ENCODE results near the gene SECISBP2.
"Not testable (repeated sequence)": the region's sequence is repeated elsewhere in the genome, so short reads cannot be mapped to it uniquely, and the experiment has no call there.

The SECISBP2 gene

DNA sequence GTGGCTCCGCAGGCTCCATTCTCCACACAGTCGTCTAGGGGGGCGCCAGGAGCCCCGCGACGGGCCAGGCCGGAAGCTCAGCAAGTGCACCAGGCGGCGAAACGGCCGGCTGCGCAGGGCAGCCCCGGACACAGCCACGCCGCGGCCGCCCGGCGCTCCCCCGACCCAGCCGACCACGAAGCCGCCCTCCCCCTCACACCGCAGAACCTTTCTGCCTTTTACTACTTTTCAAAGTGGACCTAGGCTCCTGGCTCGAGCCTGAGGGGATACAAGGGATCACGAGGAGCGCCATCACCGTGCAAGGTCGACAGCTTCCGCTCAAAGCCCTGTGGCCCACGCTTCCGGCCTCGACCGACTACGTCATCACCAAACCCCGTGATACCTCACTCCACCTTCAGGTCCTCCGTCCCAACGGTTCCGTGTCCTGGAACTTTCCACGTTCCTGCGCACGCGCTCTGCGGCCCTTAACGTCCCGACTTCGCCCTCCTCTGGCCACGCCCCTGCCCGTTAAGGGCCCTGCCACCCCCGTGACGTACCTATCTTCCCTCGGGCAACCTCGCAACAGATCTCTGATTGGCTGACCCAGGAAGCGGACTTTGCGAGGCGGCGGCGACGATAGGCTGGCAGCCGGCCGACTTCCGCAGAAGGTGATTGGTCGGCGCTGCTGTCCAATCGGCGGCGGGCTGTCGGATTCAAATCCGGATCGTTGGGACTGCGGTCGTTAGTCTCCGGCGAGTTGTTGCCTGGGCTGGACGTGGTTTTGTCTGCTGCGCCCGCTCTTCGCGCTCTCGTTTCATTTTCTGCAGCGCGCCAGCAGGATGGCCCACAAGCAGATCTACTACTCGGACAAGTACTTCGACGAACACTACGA, 7.6 kb upstream of the SECISBP2 start, which contains the start of gene CKS2:
CKS2 (plus strand) TSS at position 721 of the 871 bp plus-strand sequence; CDS start at position 819, 98 bp downstream.
- DNase-seq, result peak; percentile 100

DNA sequence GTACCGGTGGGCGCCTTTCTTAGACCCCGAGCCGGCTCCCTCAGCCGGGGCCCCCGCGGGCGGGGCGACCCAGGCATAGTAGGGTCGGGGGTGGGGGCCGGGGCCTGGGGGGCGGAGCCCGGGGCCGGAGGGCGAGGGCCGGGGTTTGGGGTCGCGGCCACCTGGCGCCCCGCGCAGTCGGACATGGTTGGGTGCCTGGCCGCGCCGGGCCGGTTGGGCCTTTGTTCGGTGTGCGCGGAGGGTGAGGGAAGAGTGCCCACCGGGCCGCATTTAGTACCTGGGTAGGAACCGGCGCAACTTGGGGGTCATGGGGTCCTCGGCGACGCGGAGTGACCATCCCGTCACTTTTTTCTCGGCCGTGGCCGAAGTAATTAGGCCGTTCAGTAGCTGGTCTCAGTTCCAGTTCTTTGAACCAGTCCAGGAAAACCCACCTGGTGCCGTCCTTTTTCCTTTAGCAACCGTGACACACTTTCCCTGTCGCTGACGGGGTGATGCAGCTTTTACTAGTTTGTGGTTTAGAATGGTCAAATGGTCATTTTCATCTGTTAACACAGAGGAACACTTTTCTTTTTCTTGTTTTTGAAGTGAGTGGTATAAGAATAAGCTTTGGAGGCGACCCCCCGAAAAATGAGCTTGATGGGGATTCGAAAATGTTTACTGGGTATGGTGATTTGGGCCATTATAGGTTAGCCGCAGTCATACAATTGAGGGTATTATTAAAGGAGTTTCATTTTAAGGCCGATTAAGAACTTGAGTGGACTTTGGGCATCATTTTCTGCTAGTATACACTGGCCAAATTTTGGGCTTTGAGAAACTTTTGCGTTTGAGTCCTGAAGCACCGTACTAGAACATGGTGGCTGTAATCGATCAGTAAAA, 6.7 kb upstream of the SECISBP2 start:
- DNase-seq, result no peak

DNA sequence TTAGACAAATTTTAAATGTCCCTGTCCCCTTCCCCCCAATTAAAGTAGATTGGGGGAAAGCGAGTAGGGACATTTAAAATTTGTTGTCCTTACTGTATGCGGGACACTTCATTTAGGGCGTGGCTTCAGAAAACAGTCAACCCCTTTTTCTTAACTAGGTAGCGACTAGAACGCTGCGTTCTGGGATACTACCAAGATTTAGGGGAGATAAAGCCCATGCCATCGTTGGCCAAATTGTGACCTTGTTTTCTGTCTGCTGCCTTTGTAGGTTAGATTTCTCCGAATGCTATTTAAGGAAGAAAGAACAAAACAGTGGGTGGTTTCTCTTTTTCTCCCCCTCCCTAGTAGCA, 6.1 kb upstream of the SECISBP2 start:
- DNase-seq, result peak; percentile 22

DNA sequence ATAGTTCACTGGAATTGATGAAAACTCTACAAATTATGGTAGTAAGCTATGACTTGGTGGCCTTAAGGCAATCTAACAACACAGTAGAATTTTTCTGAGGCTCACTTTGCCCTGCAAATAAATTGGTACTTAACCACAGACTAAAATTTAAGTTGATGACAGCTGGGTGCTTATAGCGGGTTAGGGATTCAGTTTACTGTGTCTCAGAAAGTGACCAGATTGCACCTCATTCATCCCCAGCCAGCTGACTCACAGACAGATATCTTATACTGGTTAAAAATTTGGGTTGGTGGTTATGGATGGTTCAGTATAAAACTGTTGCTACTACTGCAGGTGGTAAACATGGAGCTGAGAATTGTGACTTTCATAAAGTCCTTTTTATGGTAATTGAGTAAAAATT, 4.5 kb upstream of the SECISBP2 start:
- DNase-seq, result no peak

DNA sequence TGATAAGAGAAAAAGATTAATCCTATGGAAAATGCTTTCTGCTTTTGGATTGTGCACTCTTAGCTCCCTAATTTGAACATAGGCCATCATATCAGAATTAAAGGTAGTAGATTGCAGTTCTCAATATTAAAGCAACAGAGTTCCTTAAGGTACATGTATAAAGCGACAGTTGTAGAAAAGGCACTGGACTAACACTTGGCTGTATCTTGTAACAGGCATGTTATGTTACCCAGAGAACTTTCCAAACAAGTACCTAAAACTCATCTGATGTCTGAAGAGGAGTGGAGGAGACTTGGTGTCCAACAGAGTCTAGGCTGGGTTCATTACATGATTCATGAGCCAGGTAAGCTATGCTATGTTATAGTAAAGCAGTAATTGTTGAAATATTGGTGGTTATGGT, 3.3 kb upstream of the SECISBP2 start:
- DNase-seq, result no peak

DNA sequence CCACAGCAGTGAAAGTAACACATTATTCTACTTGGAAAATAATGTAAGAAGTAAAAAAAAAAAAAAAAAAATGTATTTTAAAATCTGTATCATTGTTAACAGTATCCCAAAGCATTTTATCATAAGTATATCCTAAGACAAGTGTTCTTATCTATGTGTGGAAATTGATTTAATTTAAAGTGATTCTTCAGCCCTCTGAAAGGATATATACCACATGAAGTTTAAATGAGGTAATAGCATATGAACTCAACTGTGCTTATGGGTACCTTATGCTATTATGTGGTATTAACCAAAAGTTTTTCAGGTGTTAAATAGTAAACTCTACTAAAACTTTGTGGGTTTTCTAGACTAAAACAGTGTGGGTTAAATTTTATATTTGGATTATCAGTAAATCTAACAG, 2.8 kb upstream of the SECISBP2 start:
- DNase-seq, result no peak

DNA sequence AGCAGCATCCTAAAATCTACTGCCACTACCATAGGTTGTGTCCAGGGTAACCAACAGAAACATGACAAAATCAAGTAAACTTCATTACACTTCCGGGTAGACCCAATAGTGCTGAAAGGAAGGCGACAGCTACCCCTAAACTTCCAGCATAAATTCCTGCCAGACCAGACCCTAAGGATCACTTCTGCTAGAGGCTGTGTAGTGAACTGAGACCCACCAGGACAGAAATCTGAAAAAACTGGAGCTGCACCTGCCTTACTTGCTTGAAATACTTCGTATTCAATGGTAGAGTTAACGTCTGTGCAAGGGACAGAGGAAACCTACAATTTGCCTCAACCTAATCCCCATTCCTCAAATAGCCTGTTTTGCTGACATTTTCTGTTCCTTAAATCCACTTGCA, 1.0 kb upstream of the SECISBP2 start:
- DNase-seq, result no peak

DNA sequence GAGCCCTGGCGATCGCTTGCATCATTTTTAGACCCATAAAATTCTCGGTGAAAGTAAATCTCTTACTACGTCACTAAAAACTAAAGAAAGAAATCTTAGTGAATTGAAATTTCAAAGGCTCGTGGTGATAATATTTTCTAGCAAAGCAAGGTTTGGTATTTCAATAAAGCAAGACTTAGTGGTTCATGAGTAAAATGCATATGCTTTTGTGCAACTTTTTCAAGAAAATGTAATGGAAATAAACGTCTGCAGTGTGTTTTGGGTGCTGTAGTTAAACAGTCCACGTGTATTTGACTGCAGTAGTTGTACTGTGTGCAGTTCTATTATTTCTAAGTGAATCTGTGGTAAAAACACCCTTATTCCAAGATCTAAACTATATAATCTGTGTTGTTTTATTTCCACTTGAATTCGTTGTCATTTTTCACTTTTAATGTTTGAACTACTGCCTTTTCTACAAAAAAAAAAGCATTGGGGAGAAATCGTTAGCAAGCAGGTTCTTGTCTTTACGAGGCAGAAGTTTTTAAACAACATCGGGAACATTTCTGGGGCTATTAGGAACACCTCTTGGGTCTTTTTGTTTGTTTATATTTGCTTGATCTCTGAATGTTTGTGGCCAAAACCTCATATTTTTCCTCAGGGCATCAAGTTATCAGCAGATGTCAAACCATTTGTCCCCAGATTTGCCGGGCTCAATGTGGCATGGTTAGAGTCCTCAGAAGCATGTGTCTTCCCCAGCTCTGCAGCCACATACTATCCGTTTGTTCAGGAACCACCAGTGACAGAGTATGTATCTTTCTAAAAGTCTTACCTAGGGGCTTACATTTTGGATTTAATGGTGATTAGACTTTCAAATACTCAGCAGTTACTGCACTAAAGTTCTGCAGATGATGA, 960 bp downstream of the SECISBP2 start:
- no peak for DNase-seq

DNA sequence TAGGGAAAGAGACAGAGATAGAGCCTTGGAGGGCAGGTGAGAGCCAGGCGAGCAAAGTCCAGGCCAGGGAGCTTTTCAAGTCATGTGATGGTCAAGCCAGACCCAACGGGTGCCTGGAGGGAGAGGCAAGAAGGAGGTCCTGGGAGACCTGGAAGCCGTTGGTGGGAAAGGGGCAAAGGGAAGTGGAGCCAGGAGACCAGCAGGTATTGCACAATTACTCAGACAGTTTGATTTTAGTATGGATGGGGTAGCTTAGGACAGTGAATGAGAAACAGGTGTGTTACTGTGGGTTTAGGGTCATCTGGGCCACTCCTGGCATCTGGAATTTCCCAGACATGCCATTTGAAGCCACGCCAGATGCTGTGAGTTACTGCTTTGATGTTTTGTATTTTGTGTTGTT, 5.1 kb downstream of the SECISBP2 start:
- DNase-seq, result no peak

DNA sequence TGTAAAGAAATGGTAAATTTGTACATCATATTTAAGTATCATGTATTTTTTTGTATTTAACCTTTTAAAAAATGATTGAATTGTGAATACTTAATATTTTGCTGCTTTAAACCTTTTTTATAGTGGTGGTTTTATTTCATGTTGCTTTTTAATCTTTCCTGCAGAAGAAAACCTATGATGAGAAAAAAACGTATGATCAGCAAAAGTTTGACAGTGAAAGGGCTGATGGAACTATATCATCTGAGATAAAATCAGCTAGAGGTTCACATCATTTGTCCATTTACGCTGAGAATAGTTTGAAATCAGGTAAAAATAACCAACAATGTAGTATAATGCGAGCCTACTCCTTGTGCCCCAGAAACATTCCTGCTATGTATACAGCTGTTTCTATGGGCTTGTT, 7.4 kb downstream of the SECISBP2 start:
- DNase-seq, result no peak

DNA sequence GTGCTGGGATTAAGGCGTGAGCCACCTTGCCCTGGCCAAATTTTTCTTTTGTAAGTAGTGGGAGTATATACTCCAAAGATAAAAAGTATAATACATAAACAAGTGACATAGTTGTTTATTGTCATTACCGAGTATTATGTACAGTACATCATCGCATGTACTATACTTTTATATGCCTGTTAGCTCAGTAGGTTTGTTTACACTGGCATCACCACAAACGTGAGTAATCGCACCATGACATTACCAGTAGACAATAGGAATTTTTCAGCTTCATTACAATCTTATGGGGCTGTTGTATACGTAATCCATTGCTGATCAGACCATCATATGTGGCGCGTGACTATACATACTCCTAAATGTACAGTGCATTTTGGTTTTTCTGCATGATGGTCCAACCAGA, 9.8 kb downstream of the SECISBP2 start:
- no peak for DNase-seq

DNA sequence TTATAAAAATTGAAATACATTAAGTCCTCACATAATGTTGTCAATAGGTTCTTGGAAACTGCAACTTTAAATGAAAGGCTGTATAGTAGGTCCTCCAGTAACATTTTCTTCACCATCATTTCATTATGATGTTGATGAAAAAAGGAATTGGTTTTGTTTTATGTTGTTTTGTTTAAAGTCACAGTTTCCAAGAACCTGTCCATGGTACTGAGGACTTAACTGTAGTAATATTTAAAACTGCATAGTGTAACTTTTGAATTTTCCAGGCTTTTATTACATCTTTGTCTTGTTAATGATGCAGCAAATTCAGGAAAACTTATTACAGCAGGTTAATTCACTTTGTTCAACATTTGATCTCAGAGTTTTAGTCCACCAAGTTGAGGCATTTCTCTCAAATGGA, 11.6 kb downstream of the SECISBP2 start:
- DNase-seq, result no peak

DNA sequence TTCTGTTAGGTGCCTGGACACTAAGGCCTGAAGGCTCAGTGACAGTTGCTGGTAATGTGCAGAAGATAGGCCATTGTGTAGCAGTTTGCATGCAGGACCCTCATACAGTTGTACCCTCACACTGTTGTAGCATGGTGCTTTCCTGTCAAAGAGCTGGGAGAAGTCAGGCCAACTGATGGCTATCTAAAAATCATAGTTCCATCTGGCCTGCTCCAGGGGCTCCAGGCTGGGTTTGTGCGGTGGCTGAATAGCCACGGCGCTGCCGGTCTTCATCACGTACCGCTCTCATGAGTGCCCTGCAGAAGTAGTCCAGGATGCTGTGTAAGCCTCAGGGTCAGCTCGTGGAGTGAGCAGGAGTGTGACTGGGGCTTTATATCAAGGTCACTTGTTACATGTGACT, 12.2 kb downstream of the SECISBP2 start:
- DNase-seq, result no peak

DNA sequence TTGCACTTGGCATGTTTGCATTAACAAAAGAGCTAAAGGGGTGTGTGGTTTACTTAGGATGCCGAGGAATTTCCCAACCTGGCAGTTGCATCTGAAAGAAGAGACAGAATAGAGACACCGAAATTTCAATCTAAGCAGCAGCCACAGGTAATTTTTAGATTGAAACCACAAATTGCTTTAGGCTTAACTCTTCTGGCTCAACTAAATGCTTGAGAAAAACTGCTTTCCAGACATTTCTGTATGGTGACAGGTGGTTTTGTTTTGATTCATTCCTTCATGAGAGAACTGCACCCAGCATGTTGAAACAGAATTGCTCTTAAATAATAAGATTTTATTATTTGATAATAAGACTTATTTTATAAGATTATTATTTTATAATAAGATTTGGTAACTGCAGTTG, 21.5 kb downstream of the SECISBP2 start:
- DNase-seq, result no peak

DNA sequence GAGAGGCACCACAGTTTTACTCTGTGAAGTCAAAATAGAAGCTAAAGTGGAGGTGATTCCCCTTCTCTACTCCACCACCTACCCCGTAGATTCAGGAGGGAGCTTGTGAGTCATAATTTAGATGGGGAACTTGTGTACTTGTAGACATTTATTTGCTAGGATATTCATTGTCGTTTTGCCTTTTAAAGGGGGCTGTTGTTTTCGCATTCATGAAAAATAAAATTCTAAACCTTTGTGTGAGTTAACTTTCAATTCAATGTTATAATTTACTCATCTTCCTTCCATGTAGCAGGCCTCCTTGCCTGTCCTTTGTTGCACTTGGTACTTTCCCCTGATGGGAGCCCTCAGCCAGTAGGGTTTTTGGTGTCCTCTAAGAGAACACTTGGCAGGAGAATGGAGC, 22.0 kb downstream of the SECISBP2 start:
- no peak for DNase-seq

DNA sequence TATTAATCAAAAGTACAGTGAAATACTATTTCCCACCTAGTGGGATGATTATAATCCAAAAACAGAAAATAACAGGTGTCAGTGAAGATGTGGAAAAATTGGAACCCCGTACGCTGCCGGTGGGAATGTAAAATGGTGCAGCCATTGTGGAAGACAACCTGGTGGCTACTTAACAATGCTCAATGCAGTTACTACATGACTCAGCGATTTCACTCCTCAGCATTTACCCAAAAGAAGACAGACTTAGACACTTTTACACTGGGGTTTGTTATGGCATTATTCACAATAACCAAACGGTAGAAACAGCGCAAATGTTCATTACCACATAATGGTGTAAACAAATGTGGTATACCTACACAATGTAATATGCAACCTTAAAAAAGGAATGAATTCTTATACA, 23.9 kb downstream of the SECISBP2 start:
- no peak for DNase-seq

DNA sequence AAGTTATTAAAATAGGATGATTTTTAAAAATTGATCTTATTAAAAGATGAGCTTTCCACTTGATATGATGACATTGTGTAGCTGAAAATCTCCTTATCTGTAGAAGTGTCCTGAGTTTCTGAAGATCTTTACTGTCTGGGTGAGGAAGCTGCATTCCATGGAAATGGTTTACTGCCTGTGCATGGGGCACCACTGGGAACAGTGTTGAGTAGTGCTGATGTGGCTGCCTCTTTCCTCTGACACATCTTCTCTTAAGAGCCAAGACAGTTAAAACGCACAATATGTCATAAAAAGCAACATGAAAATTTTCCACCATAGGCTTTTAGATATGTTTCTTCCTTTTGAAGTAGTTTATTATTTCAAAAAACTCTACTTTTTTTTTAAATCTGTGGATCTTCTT, 24.6 kb downstream of the SECISBP2 start:
- no peak for DNase-seq

DNA sequence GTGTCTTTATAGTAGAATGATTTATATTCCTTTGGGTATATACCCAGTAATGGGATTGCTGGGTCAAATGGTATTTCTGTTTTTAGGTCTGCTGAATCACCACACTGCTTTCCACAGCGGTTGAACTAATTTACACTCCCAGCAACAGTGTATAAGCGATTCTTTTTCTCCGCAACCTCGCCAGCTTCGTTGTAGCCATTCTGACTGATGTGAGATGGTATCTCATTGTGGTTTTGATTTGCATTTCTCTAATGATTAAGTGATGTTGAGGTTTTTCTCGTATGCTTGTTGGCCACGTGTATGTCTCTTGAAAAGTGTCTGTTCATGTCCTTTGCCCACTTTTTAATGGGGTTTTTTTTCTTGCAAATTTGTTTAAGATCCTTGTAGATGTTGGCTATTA, 25.5 kb downstream of the SECISBP2 start:
- not testable (repeated sequence) for DNase-seq

DNA sequence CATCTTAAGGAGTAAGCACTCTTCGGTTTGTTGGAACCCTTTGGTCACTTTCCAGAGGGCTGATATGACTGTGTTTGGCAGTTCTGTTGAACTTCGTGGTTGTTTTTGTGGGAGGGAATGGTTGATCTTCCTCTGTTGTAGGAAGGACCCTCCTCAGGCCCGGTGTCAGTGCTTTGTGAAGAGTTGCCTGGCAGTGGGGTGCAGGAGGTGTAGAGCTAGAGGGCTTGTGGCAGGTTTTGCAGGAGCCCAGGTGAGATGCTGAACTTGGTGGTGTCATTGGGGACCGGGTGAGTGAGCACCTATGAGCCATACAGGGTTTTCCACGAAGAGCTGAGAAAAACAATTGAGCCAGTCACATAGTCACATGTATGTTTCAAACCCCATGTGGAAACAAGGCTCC, 27.2 kb downstream of the SECISBP2 start:
- no peak for DNase-seq

DNA sequence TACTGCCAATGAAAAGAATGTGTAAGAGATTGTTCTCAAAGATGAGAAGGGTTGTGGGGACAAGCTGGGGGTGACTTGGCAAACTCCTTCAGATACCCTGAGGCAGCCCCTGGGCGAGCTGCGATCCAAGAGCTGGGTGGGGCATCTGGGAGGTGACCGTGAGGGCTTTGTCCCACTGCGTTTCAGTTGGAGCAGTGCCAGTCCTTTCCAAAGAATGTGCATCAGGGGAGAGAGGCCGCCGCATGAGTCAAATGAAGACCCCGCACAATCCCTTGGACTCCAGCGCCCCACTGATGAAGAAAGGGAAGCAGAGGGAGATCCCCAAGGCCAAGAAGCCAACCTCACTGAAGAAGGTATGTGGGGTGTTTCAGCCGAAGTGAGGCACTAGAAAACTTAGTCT, 28.4 kb downstream of the SECISBP2 start:
- DNase-seq, result no peak

DNA sequence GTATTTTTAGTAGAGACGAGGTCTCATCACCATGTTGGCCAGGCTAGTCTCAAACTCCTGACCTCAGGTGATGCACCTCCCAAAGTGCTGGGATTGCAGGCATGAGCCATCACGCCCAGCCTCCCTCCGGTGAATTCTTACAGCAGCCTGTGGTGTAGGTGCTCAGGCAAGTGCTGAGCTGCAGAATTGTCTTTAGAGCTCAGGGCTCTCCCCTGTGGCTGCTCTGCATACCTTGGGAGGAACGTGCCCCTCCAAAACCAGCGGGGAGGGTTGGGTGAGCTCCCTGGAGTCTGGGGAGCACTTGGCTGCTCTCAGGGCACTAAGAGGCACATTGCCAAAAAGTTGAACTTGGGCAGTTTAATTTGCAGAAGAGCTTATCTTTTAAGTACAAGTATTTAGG, 29.4 kb downstream of the SECISBP2 start:
- DNase-seq, result no peak

DNA sequence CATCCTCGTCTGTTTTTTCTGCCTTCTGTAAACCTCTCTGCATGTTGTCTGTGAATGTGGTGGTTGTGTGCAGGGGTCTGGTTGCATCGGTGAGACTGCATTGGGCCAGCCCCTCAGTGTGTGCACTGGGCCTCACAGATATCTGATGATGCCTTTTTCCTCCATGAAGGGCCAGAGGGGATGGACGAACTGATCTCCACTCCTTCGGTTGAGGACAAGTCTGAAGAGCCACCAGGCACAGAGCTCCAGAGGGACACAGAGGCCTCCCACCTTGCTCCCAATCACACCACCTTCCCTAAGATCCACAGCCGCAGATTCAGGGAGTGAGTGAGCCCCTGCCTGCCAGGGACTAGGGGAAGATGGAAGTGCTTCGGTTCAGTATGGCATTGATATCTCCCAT, 31.3 kb downstream of the SECISBP2 start:
- no peak for DNase-seq

DNA sequence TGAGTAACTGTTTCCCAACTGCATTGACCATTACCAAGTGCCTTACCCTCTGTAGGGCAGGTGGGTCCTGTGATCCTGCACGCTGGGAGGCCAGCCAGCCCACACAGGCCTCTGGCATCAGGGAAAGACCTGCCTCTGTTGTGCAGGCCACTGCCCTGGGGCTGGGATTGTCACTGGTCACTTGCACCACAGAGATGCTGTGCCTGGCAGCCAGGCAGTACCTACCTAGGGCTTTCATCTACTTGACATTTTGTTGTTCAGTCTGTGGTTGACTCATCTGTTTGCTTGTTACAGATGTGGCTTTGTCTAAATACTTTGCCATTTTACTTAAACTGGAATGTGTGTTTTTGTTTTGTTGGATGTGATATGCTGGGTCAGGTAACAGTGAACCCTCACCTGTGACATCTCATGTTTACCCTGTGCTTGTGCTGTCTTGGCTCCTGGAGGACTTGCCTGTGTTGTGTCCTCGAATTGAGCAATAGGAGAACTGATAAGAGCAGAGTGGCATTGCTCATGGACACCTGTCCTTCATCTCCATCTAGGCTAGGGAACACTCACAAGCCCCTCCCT, 32.8 kb downstream of the SECISBP2 start:
- DNase-seq, result no peak

Measured in inflammatory macrophage treated with lipopolysaccharide for 4 hours (primary cell).